ENCODE data around the gene EIF4G3.
"Not testable (repeated sequence)": the region's sequence is repeated elsewhere in the genome, so short reads cannot be mapped to it uniquely, and the experiment has no call there.

EIF4G3 gene

DNA sequence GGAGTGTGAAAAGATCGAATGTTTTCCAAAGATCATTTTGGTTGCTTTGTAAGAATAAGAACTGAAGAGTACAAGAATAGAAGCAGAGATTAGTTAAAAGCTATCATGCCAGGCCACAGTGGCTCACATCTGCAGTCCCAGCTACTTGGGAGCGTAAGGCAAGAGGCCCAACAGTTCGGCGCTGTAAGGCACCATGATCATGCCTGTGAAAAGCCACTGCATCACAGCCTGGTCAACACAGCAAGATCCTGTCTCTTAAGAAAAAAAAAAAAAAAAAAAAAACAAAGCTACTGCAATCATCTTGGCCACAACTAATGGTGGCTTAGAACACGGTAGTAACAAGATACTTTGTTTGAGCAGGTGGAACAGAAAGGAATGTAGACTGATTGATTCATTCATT, 116.2 kb downstream of the EIF4G3 start:
- DNase-seq, result no peak

DNA sequence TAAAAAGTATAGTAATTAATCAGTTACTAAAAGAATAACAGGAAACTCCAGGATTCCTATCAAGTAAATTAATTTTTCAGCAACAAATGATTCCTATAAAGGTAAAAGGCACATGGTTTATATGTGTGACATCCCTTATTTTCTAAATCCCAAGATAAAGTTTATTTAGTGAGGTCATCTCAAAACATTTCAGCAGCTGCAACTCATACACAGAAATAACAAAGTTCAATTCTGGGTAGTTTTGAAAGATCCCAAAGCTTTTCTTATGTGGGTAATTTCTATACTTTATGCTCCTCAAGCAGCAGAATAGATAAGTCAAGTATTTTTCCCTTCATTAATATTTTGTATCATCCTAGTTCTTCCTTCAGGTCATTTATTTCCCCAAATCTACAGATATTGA, 117.7 kb downstream of the EIF4G3 start:
- no peak for DNase-seq

DNA sequence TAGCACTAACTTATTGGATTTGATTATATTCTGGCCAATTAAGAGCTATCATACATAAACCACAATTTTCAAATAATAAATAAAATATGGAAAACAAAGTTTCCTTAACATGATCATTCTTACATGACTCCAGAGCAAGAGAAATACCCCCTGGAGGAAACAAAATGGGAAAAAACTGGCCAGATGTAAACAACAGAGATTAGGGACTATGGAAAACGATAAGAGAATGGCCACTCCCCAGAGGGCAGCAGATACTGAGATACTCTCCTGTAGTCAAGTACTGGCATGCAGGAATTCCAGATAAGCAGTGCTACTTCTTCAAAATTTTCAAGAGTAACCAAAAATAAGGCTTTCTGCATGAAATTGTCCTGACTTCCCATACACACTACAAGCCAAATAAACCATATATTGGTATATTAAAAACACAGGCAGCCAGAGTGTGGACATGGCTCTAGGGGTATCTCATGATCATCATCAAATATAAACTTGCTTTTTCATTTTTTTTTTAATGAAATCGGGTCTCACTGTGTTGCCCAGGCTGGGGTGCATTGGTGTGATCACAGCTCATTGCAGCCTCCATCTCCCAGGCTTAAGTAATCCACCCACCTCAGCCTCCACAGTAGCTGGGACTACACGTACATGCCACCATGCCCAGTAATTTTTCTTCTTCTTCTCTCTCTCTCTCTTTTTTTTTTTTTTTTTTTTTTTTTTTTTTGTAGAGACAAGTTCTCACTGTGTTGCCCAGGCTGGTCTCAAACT, 118.5 kb downstream of the EIF4G3 start:
- DNase-seq, result no peak

DNA sequence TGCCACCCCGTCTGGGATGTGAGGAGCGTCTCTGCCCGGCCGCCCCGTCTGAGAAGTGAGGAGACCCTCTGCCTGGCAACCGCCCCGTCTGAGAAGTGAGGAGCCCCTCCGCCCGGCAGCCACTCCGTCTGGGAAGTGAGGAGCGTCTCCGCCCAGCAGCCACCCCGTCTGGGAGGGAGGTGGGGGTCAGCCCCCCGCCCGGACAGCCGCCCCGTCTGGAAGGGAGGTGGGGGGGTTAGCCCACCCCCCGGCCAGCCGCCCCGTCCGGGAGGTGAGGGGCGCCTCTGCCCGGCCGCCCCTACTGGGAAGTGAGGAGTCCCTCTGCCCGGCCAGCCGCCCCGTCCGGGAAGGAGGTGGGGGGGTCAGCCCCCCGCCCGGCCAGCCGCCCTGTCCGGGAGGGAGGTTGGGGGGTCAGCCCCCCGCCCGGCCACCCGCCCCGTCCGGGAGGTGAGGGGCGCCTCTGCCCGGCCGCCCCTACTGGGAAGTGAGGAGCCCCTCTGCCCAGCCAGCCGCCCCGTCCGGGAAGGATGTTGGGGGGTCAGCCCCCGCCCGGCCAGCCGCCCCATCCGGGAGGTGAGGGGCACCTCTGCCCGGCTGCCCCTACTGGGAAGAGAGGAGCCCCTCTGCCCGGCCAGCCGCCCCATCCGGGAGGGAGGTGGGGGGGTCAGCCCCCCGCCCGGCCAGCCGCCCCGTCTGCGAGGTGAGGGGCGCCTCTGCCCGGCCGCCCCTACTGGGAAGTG, 123.3 kb downstream of the EIF4G3 start:
- not testable (repeated sequence) for DNase-seq

DNA sequence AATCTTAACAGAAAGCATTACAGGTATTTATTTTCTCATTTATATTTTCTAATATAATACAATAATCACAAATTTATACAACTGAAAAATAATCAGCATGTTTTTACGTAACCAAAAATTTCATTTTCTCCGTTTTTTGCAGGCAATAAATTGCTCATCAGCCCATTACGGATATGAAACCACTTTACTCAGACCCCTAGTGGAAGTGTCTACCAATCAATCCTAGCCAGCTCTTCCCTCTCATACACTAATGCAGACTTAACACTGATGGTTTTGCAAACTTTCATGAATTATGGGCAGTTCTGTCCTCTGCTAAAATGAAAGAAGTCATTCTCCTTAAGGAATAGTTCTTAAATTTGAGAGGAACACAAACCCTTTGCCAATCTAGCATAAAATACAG, 124.7 kb downstream of the EIF4G3 start:
- no peak for DNase-seq

DNA sequence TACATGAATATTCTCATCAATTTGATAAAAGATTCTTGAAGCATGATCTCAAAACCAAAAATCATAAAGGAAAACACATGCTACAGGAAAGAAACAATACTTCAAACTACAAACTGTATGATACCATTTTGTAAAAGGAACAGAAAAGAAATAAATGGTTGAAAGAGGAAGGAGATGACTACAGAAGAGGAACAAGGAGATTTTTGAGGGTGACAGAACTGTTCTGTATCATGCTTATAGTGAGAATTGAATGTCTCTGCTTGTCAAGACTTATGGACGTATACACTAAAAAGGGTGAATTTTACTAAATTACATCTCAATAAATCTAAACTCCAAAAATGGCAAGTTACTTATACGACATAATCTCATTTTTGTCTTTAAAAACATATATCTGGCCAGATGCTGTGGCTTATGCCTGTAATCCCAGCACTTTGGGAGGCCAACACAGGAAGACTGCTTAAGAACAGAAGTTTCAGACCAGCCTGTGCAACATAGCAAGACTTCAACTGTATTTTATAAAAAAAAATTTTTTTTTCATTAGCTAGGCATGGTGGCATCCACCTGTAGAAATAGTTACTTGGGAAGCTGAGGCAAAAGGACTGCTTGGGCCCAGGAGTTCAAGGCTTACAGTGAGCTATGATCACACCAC, 125.4 kb downstream of the EIF4G3 start:
- no peak for DNase-seq

DNA sequence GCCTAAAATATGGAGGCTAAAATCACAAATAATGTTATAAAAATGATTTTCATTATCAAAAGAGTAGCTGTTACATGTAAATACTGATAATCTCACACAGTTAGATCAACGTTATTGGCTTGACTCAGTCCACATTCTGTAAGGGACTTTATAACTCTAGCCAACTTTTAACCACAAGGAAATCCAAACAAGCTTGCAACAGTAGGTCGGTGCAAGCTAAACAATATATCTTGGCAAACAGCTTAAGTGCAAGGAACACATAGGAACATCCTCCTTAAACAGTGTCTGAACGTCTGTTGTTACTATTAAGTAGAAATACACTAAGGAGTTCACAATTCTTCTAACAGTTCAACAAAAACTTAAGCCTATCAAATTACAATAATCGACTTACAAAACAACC, 126.7 kb downstream of the EIF4G3 start:
- no peak for DNase-seq

DNA sequence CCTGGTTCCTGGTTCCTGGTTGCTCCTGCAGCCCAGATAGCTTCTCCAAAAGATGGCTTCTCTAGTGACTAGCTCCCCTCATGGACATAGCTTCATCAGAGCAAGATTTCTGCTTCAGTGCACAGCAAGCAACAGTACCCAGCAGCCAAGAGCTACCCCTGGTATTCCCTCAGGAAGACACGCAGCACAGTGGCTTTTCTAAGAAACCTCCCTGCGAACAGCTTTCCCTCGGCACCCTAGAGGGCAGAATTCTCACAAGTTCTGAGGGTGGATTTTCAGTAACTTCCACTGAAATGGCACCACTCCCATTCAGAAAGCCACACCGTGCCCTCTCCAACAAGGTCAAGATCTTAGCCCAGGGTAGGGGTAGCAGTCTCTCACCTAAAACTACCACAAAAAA, 128.2 kb downstream of the EIF4G3 start:
- DNase-seq, result no peak

DNA sequence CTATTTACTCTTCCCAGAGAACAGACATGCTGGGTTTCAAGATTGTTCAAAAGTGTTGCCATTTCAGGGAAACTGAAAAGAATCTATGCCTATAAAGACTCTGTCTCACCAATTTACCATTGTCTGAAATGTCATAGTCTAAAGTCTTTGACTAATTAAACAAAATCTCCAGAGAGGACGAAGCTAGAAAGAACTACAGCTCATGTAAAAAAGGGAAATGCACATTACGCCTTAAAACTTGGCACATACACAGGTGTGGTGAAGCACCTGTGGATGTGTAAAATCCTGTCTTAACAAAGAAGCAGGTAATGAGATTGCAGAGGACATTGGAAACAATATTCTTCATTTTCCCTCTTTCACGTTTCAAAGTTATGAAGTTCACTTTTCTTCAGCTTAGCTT, 130.6 kb downstream of the EIF4G3 start:
- DNase-seq, result no peak

DNA sequence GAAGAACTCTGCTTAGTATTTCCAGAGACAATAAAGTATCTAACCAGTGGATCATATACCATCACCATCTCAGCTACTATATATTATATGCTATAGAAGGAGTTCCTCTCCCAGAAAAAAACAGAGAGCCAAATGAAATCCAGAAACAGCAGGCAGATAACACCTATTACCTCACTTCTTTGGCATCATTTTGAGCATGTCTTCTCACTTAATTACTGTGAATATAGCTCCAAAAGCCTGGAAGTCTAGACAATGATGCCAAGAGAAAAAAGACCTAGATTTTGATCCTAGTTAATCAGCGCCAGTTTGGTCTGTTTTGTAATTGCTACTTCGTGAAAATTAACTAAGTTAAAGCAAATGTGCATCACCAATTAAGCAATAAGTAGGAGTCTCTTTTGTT, 131.3 kb downstream of the EIF4G3 start:
- no peak for DNase-seq

DNA sequence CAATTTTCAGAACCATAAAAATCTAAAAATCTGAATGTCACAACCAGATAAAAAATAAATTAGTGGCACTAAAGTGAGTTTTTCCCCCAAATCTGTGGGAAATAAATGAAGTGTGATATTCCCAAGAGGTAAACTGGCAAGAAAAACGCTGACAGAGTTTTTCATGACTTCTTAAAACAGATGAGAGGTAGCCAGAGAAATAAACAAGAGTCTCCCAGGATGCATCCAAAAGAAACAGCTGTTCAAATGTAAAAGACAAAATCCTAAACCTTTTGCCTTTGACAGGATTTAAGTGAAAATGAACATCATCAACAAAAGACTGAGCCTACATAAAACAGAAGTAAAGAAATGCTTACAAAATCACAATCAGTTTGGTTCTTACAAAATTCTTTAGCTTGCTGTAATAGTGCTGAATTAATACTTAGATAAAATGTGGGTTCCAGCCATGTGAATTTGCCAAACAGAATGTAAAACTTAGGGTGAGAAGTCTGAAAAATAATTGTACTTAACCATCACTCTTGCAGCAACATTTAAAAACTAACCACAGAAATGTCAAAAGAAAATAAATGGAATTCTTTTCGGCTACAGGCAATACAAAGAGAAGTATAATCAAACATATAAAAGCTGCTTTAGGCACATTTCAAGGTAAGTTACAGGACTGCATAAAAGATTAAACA, 133.6 kb downstream of the EIF4G3 start:
- DNase-seq, result no peak

DNA sequence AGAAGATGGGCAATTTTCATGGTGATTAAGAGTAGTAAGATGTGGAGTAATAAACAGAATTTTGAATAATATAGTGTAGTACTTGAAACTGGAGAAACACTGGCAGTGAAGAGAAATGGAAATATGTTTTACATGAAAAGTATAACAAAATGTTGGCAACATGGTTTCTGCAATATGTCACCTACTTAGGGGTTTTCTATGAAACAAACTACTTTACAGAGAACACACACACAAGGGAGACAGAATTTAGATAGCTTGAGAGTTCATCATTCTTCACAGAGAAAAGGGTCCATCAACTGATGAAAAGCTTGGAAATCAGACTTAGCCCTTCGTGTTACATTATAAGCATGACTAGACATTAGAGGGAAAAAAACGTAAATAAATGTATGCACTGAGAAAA, 135.2 kb downstream of the EIF4G3 start:
- DNase-seq, result no peak

DNA sequence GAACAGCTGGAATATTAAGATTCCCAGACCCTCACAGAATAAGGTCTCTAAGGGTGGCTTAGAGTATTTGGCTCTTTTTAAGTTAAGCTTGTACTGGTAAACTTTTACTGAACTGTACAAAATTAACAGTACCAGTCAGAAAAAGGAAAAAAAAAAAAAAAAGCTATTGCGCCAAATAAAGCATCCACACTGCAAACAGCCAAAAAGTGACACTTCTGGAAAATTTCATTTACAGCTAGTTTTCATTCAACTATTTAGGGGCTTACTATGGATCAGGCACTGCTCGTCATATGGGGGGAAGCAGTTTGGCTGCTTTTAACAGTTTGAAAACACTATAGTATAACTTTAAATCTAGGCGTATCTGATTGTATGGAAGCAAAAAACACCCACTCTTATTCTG, 139.6 kb downstream of the EIF4G3 start:
- DNase-seq, result no peak

DNA sequence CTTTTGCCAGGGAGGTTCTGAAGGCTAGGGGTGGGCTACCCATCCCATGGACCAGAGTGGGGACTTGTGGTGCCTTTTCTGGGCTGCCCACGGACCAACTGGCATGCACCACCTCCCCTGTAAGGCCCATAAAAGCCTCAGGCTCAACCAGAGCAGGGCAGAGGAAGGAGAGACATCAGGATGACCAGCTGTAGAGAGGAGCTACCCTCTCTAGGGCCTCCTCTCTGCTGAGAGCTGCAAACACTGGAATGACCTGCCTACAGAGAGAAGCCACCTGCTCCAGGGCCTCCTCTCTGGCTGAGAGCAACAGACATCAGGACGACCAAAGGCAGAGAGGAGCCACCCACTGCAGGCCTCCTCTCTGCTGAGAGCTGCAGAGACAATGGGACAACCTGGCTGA, 140.9 kb downstream of the EIF4G3 start:
- DNase-seq, result no peak

DNA sequence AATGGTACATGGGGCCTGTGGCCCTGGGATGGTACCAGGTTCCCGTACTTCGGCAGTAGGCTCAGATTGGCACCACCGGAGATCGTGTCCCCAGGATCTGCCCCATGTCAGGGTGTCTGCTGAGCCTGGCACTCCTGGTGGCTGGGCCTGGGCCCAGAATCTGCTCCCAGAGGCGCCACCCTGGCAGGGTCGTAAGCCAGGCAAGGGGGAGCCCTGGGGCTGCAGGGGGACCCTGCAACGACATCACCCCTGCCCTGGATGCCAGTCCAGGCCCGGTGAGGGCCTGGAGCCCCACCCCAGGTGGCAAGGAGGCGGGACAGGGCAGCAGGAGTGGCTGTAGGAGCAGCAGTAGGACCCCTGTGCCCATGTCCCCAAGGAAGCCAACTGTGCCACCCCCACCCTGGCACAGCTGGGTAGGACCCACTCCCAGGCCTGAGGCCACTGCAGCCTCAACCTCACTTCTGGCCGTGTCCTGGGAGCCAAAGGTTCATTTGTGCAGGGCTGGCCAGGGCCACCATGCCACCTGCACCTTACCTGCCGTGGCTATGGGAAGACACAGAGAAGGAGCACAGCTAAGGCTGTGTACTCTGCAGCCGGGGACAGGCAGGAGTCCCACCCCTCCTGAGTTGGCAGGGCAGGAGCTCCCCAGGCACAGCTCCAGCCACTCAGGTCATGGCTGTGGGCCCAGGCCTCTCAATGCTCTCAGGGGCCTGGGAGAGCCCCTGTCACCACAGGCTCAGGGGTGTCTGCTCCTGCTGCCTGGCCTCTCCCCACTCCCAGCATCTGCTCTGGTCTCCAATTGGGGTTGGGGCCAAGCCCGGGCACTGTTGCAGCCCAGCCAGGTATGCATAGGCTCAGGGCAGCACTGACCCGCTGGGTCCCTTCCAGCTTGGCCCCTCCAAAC, 141.7 kb downstream of the EIF4G3 start:
- DNase-seq, result no peak

DNA sequence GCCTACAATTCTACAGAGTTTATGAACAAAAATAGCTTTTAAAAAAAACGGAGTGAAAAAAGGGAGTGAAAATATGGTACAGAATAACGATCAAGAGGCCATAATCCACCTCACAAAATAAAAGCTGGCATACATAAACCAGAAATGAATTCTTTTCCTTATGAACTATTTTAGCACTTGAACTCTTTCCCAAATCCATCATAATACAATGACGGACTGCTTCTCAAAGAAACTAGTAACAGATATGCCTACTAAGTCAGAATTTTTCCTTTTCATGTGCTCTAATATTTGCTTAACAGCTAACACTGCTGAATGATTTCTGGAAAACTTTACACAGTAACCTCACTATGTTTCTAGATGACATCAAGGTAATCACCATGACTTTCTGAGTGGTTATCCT, 144.0 kb downstream of the EIF4G3 start:
- DNase-seq, result no peak

DNA sequence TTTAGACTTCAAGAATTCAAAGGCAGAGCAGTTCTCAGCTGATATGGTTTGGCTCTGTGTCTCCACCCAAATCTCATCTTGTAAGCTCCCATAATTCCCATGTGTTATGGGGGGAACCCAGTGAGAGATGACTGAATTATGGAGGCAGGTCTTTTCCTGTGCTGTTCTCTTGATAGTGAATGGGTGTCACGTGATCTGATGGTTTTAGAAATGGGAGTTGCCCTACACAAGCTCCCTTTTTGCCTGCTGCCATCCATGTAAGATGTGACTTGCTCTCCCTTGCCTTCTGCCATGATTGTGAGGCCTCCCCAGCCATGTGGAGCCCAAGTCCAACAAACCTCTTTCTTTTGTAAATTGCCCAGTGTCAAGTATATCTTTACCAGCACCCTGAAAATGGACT, 146.5 kb downstream of the EIF4G3 start:
- DNase-seq, result no peak

DNA sequence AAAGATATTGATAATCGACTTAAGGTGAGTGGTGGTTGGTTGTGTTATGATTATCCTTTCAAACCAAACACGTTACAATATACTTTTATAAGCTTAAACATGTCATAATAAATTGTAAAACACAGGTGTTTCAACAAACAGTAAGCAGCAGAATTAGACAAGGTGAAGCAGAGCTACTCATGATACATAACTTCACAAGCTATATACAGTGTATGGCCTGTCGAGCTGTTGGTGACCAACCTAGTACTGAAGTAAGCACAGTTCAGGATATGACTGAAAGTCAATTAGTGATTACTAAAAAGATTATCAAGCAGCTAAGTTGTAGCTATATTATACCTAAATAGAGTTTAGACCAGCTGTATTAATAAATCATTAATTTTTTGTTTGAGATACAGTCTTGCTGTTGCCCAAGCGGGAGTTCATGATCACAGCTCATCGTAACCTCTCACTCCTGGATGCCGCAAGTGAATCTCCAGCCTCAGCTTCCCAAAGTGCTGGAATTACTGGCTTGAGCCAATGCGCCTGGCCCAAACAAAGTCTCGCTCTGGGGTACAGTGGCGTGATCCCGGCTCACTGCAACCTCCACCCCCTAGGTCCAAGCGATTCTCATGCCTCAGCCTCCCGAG, 148.1 kb downstream of the EIF4G3 start:
- no peak for DNase-seq

DNA sequence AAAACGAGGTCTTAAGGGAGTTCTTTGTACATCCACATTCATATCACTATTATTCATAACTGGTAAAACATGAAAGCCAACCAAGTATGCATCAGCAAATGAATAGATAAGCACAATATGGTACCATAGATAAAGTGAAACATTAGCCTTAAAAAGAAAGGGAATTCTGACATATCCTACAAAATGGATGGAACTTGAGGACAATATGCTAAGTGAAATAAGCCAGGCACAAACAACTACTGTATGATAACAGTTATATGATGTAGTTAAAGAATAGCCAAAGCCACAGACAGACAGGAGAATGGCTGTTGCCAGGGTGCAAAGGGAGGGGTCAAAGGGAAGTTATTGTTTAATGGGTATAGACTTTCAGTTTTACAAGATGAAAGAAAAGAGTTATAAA, 148.9 kb downstream of the EIF4G3 start:
- DNase-seq, result no peak

DNA sequence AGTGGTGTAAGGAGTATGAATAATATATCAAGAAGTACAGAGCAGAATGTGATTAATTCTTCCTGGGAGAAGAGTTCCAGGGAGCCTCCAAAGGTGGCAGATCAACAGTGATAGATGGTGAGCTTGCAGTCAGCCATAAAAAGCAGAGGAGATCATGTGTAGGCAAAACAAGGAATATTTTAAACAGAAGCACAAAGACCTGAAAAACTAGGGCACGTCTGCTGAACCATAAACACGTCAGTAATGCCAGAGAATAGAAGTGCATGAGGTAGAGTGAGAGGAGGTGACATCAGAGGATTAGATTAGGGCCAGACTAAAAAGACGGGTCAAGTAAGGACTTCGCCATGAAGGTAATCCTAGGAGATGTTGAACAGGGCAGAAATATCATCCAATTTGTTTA, 151.8 kb downstream of the EIF4G3 start:
- DNase-seq, result no peak

DNA sequence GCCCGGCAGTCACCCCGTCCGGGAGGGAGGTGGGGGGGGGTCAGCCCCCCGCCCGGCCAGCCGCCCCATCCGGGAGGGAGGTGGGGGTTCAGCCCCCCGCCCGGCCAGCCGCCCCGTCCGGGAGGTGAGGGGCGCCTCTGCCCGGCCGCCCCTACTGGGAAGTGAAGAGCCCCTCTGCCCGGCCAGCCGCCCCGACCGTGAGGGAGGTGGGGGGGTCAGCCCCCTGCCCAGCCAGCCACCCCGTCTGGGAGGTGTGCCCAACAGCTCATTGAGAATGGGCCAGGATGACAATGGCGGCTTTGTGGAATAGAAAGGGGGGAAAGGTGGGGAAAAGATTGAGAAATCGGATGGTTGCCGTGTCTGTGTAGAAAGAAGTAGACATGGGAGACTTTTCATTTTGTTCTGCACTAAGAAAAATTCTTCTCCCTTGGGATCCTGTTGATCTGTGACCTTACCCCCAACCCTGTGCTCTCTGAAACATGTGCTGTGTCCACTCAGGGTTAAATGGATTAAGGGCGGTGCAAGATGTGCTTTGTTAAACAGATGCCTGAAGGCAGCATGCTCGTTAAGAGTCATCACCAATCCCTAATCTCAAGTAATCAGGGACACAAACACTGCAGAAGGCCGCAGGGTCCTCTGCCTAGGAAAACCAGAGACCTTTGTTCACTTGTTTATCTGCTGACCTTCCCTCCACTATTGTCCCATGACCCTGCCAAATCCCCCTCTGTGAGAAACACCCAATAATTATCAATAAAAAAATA, 152.4 kb downstream of the EIF4G3 start:
- not testable (repeated sequence) for DNase-seq
